Heart left ventricle (tissue), 13 donors: Measurements from ENCODE around the gene CACTIN.

Experiments
- CTCF ChIP-seq, 12 donors: fragments of 200-600 bp; sonication (generic) in 4 of 12; IDR thresholded peaks; one replicate each; pipeline versions ENCODE4 v1.5.0 to v1.8.0; 2018 to 2022; ENCODE audit warnings: antibody characterized with exemption in 12 of 12, mild to moderate bottlenecking in 5 of 12
- POLR2A ChIP-seq, 2 donors: fragments of 450-650 bp; IDR thresholded peaks; one replicate each; pipeline ENCODE4 v1.6.1; 2017; ENCODE audit warnings: antibody characterized with exemption in 2 of 2, mild to moderate bottlenecking in 2 of 2, moderate library complexity in 2 of 2
- donor health status: ischemic (EF 13 %, LVEDD 7.1; RV severe dilation, severe dysfunction).
- donor health status: DM: no; HTN: yes; CAD: no.
- donor health status: DM: no; HTN: no; CAD: no.
- donor health status: ischemic (EF 25% LVEDD 6.9; RV normal size, moderate dysfunction).
- donor health status: ischemic (EF 25% LVEDD 5.7; RV mildly dilated, moderate dysfunction).
- donor health status: ischemic (EF 35%, LVEDD 5.7; RV mildly dilated, moderate dysfunction).
- donor health status: nonischemic (EF 11% LVEDD 7.7; RV severe dilation, severe dysfunction).
- donor health status: DM: yes; HTN: yes; CAD: no.
- donor health status: PGD.
- donor health status: ischemic (EF 29% LVEDD 5.4; RV normal size, mild dysfunction).
- donor health status: nonischemic (EF 23%, LVEDD 6.1; RV moderate dilation, normal function).

DNA sequence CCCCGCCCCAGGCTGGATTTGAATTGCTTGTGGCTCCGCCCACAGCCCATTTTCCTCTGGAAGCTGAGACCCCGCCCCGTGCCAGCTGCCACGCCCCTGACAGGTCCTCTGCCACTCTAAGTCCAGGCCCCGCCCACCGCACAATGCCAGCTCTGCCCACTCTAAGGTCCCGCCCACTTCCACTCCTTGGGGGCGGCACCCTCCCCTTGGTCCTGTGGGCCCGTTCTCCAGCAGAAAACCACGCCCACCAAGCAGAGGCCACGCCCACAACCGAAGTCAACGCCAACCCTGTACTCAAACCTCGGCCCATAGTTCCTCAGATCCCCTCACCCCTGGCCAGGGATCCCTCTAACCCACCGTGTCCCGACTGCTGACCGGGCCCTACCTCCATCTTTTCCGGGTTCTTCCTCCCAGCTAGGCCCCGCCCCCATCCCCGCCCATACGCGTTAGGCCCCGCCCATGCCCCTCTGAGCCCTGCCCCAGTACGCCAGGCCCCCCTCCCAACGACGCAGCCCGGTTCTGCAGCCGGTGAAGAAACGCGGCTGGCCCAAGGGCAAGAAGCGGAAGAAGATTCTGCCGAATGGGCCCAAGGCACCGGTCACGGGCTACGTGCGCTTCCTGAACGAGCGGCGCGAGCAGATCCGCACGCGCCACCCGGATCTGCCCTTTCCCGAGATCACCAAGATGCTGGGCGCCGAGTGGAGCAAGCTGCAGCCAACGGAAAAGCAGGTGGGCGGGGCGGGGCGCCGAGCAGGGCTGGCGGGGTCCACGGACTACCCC, 52.5 kb downstream of the CACTIN start:
- TF ChIP-seq CTCF (IDR thresholded peaks at IDR 0.05) (no peak), POLR2A (IDR thresholded peaks at IDR 0.05) (no peak)
